Measurements from ENCODE around the gene KCNK4.

The KCNK4 gene

DNA sequence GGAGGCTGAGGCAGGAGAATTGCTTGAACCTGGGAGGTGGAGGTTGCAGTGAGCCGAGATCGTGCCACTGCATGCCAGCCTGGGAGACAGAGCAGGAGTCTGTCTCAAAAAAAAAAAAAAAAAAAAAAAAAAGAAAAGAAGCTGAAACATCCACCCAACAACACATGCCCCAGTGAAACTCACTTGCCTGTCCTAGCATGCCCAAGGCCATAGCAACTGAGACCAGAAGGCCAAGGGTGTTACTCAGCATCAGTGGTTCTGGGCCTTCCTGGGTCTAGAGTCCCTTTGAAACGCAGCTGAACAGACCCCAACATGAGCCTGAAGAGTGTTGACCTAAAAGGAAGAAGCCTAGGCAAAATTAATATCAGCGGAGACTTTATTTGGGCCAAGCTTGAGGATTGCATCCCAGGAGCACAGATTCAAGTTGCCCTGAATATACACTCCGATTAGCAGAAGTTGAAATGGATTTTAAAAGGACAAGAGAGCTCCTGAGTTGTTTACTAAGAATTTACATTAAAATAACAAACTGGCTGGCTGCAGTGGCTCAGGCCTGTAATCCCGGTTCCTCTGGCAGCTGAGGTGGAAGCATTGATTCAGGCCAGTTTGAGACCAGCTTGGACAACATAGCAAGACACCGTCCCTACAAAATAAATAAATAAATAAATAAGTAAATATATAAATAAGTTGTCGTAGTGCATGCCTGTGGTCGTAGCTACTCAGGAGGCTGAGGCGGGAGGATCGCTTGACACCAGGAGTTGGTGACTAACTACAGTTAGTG lies 33.8 kb downstream of the KCNK4 start:
- no peak for DNase-seq (ENCODE audit: low read depth in 2 of 2)

GRCh38 chr11:64327375-64327774 lies 36.3 kb downstream of the KCNK4 start:
- DNase-seq (ENCODE audit: low read depth in 2 of 2): no peak

DNA sequence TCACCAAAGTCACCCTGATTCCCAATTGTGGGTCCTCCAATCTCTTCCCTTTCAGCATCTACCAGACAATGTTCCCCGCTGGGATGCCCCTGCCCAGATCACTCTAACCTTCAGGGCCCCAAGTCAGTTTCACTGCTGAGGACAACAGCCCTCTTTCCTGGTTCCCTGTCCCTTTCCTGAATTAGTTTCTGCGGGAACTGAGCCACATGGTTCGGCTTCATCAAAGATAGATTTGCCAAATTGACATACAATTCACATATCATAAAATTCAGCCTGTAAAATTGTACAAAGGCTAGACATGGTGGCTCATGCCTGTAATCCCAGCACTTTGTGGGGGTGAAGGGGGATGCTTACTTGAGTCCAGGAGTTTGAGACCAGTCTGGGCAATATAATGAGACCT lies 36.9 kb downstream of the KCNK4 start:
- no peak for DNase-seq (ENCODE audit: low read depth in 2 of 2)

DNA sequence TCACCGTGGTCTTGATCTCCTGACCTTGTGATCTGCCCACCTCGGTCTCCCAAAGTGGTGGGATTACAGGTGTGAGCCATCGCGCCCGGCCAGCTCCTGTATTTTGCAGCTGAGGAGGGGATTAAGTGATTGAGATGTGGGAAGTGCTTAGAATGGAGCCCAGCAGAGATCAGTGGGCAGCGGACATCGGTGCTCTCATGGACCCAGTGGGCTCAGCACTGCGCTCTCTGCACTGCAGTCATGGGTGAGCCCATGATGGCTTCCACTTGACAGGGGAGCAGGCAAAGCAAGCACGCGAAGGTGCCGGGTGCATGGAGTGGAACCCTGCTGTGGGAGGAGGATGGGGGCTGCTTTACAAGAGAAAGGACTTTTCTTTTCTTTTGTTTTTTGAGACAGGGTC lies 39.8 kb downstream of the KCNK4 start:
- no peak for DNase-seq (ENCODE audit: low read depth in 2 of 2)

GRCh38 chr11:64331569-64332371 lies 40.7 kb downstream of the KCNK4 start:
- DNase-seq (ENCODE audit: low read depth in 2 of 2): peak; percentile 50 to 68

- no peak for DNase-seq (ENCODE audit: low read depth in 2 of 2)
Measured at GRCh38 chr11:64333556-64333955, 42.5 kb downstream of the KCNK4 start.

DNA sequence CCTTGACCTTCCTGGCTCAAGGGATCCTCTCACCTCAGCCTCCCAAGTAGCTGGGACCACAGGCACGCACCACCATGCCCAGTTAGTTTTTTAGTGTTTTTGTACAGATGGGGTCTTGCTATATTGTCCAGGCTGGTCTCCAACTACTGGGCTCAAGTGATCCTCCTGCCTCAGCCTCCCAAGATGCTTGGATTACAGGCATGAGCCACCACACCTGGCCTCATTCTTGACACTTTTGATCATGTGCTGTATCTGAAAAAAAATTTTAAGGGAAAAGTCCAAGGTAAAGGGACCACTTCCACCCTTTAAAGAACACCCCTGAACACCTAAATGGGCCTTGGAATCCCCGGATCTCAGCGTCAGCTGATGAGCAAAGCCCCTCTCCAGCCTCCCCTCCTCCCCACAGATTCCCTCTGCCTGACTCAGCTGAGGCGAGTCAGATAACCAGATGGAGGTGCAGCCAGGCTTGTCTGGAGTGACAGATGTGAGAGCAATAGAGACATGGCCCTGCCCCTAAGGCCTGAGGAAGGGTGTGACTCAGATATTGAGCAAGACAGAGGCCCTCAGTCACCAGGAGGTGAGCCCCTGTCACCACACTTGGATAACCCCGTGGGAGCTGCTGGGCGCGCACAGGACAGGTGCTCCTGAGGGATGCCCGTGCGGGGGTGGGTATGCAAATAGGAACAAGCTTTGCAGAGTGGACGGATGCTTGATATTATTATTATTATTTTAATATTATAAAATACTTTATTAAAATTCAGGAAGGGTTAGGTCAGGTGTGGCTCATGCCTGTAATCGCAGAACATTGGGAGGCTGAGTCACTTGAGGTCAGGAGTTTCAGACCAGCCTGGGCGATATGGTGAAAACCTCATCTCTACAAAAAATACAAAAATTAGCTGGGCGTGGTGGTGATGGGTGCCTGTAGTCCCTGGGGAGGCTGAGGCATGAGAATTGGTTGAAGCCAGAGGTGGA lies 43.9 kb downstream of the KCNK4 start:
- DNase-seq (ENCODE audit: low read depth in 2 of 2): no peak

DNA sequence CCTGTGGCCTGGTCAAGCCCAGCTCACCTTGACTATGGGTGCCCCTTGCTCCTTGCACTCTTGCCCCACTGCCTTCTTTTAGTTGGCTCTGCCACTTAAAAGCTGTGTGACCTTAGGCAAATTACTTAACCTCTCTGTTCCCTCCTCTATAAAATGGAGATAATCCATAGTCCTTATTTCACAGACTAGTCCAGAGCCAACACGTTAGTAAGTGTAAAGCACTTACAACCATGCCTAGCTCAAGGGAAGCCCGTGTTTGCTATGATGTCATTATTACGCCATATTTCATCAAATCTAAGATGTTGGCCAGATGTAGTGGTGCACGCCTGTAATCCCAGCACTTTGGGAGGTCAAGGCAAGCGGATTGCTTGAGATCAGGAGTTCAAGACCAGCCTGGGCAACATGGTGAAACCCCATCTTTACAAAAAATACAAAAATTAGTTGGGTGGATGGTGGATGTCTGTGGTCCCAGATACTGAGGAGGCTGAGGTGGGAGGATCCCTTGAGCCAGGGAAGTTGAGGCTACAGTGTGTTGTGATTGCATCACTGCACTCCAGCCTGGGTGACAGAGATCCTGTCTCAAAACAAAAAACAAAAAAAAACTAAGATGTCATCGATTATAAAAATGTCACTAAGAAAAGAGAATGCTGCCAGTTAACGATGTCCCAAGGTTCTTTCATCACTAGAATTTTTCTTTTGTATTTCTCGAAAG lies 46.6 kb downstream of the KCNK4 start:
- DNase-seq (ENCODE audit: low read depth in 2 of 2): no peak

GRCh38 chr11:64338716-64339115 lies 47.6 kb downstream of the KCNK4 start:
- DNase-seq (ENCODE audit: low read depth in 2 of 2): no peak

- DNase-seq (ENCODE audit: low read depth in 2 of 2): no peak
Measured at GRCh38 chr11:64339286-64339685, 48.2 kb downstream of the KCNK4 start.

- DNase-seq (ENCODE audit: low read depth in 2 of 2): peak; percentile 65 to 80
Measured at GRCh38 chr11:64339754-64340408, 48.8 kb downstream of the KCNK4 start, which contains the start of gene CCDC88B. TSS of gene CCDC88B (plus strand) at chr11:64340204. CDS start at chr11:64340267, 63 bp downstream.

- peak; percentile 73 for DNase-seq (ENCODE audit: low read depth in 2 of 2)
Measured at GRCh38 chr11:64340671-64341335, 49.7 kb downstream of the KCNK4 start.

GRCh38 chr11:64341429-64341828 lies 50.3 kb downstream of the KCNK4 start:
- DNase-seq (ENCODE audit: low read depth in 2 of 2): no peak

GRCh38 chr11:64341851-64342791 lies 51.0 kb downstream of the KCNK4 start:
- peak; percentile 76 to 78 for DNase-seq (ENCODE audit: low read depth in 2 of 2)

DNA sequence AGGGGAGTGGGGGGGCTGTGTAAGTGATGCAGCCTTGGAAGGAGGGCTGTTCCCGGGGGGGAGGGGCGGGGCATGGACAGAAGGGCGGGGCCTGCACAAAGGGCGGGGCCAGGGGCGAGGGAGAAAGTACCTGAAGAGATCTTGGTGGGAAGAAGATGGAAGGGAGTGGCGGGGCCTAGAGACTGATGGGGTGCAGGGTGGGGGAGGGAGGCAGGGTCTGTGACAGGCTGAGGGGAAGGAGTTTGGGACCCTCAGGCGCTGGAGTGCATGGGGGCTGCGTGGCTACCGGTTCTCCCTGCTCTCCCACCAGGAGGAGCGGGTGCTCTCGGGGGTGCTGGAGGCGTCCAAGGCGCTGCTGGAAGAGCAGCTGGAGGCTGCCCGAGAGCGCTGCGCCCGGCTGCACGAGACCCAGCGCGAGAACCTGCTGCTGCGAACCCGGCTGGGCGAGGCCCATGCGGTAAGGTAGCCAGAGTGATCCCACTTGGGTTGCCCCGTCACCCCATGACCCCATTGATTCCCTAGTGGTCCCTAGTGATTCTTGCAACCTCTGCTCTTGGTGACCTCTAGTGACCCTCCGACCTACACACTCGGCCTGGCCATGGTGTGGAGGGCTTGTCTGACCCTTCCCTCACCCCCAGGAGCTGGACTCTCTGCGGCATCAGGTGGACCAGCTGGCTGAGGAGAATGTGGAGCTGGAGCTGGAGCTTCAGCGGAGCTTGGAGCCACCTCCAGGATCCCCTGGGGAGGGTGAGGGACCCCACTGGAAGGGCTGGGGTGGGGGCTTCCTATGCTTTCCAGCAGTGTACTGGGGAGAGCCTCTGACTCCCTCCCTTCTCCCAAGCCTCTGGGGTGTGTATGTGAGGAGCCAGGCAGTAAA lies 52.0 kb downstream of the KCNK4 start:
- no peak for DNase-seq (ENCODE audit: low read depth in 2 of 2)

- no peak for DNase-seq (ENCODE audit: low read depth in 2 of 2)
Measured at GRCh38 chr11:64343767-64344559, 52.9 kb downstream of the KCNK4 start.

GRCh38 chr11:64344787-64345186 lies 53.7 kb downstream of the KCNK4 start:
- no peak for DNase-seq (ENCODE audit: low read depth in 2 of 2)
